ENCODE measurements around the gene PFKFB4. TPM values are rescaled to one million over a fixed set of nuclear protein-coding genes. Genes with fewer than 3 reads are reported as not detected.

Gene PFKFB4
- polyA plus RNA-seq, 1 experiment, result 6.1 TPM

GRCh38 chr3:48546203-48546829, 10.3 kb downstream of the PFKFB4 start:
- POLR2A ChIA-PET, result no interaction called here
- no peak for DNase-seq (ENCODE audit: low read depth, low spot score)

GRCh38 chr3:48544141-48544540, 12.5 kb downstream of the PFKFB4 start:
- POLR2A ChIA-PET, result no interaction called here

More at GRCh38 chr3:48546203-48546829, 10.3 kb downstream of the PFKFB4 start:
- TF ChIP-seq CTCF (IDR thresholded peaks at IDR 0.05; ENCODE audit: low read depth, low read length), result no peak
- Histone ChIP-seq H3K4me3 (ENCODE audit: low read depth, low read length) (no peak overlapping the region), H3K27me3 (ENCODE audit: control insufficient read depth, insufficient read depth, low read length) (no peaks in the 10 kb centered on the region), H3K27ac (ENCODE audit: low read depth, low read length) (no peak overlapping the region), H3K9me3 (ENCODE audit: control insufficient read depth, insufficient read depth, low read length) (no peaks in the 10 kb centered on the region)
- CTCF ChIA-PET, result interaction anchor here (0.6 to 0.8 kb wide), 2 partner anchors 110 to 272 kb away, joined by 3 to 4 read pairs; no protein-coding TSS in a partner anchor

GRCh38 chr3:48543271-48543866, 13.2 kb downstream of the PFKFB4 start:
- ChIA-PET CTCF (no interaction called here), POLR2A (no interaction called here)
- Histone ChIP-seq H3K4me3 (ENCODE audit: low read depth, low read length) (no peak overlapping the region), H3K9me3 (ENCODE audit: control insufficient read depth, insufficient read depth, low read length) (no peaks in the 10 kb centered on the region), H3K27ac (ENCODE audit: low read depth, low read length) (no peak overlapping the region), H3K27me3 (ENCODE audit: control insufficient read depth, insufficient read depth, low read length) (no peaks in the 10 kb centered on the region)
- no peak for TF ChIP-seq CTCF (IDR thresholded peaks at IDR 0.05; ENCODE audit: low read depth, low read length)
- no peak for DNase-seq (ENCODE audit: low read depth, low spot score)

More at GRCh38 chr3:48544141-48544540, 12.5 kb downstream of the PFKFB4 start:
- Histone ChIP-seq H3K9me3 (ENCODE audit: control insufficient read depth, insufficient read depth, low read length) (no peaks in the 10 kb centered on the region), H3K4me3 (ENCODE audit: low read depth, low read length) (no peak overlapping the region), H3K27me3 (ENCODE audit: control insufficient read depth, insufficient read depth, low read length) (no peaks in the 10 kb centered on the region), H3K27ac (ENCODE audit: low read depth, low read length) (no peak overlapping the region)
- DNase-seq (ENCODE audit: low read depth, low spot score), result no peak
- CTCF ChIA-PET, result interaction anchor here (0.6 to 1.5 kb wide), 2 partner anchors 34 to 78 kb away, joined by 3 read pairs; a partner anchor contains a TSS
- TF ChIP-seq CTCF (IDR thresholded peaks at IDR 0.05; ENCODE audit: low read depth, low read length), result no peak

- H3K4me3 ChIP-seq (ENCODE audit: low read depth, low read length), result no peak overlapping the region
- H3K27ac ChIP-seq (ENCODE audit: low read depth, low read length), result no peak overlapping the region
- ChIA-PET CTCF (interaction anchor here (1.2 kb wide), 1 partner anchor 103 kb away, joined by 5 read pairs; no protein-coding TSS in a partner anchor), POLR2A (no interaction called here)
- no peak for TF ChIP-seq CTCF (IDR thresholded peaks at IDR 0.05; ENCODE audit: low read depth, low read length)
- no peaks in the 10 kb centered on the region for H3K9me3 ChIP-seq (ENCODE audit: control insufficient read depth, insufficient read depth, low read length)
- no peaks in the 10 kb centered on the region for H3K27me3 ChIP-seq (ENCODE audit: control insufficient read depth, insufficient read depth, low read length)
- DNase-seq (ENCODE audit: low read depth, low spot score), result no peak
Measured at GRCh38 chr3:48538451-48538850, 18.2 kb downstream of the PFKFB4 start.

GRCh38 chr3:48536785-48537184, 19.8 kb downstream of the PFKFB4 start:
- no peak for DNase-seq (ENCODE audit: low read depth, low spot score)
- H3K27ac ChIP-seq (ENCODE audit: low read depth, low read length), result no peak overlapping the region
- H3K9me3 ChIP-seq (ENCODE audit: control insufficient read depth, insufficient read depth, low read length), result no peaks in the 10 kb centered on the region
- H3K4me3 ChIP-seq (ENCODE audit: low read depth, low read length), result no peak overlapping the region
- ChIA-PET CTCF (interaction anchor here (0.6 kb wide), 1 partner anchor 13 kb away, joined by 3 read pairs; no protein-coding TSS in a partner anchor), POLR2A (interaction anchor here (0.7 kb wide), 1 partner anchor 70 kb away, joined by 11 read pairs; no protein-coding TSS in a partner anchor)
- no peaks in the 10 kb centered on the region for H3K27me3 ChIP-seq (ENCODE audit: control insufficient read depth, insufficient read depth, low read length)
- TF ChIP-seq CTCF (IDR thresholded peaks at IDR 0.05; ENCODE audit: low read depth, low read length), result no peak
